ENCODE measurements around the gene KRT7. TPM values are rescaled to one million over a fixed set of nuclear protein-coding genes. Genes with fewer than 3 reads are reported as not detected.

The KRT7 gene
- total and polyA plus RNA-seq, 2 experiments from 2014 or later: 11.0 to 17.4 TPM

GRCh38 chr12:52216100-52216499, 16.9 kb upstream of the KRT7 start:
- no peaks in the 10 kb centered on the region for H3K36me3 ChIP-seq (ENCODE audit: low read depth)
- no peaks in the 10 kb centered on the region for H3K9me2 ChIP-seq (ENCODE audit: insufficient read depth)
- no peak overlapping the region for H3K9ac ChIP-seq
- no peak overlapping the region for H3K4me2 ChIP-seq (ENCODE audit: unreplicated experiment)
- H3K27ac ChIP-seq: no peak overlapping the region
- no peak overlapping the region for H2AFZ ChIP-seq
- WGBS, 2 experiments (ENCODE audit: low coverage in 1 of 2, low lambda C conversion rate in 2 of 2, missing lambda C conversion rate in 2 of 2): 35 to 38% methylated on average over 4 of the region's 4 CpGs
- H3K4me3 ChIP-seq: no peak overlapping the region
- H3F3A ChIP-seq (ENCODE audit: insufficient read depth): peaks cover under 1% of the 10 kb centered on the region; the same call in 1 of the 2 replicates
- in situ Hi-C loops (cut with MboI): no loop called here
- no peak for DNase-seq
- TF ChIP-seq EZH2phosphoT487 (IDR thresholded peaks at IDR 0.05; ENCODE audit: insufficient read depth, low read depth): no peak
- TF ChIP-seq EZH2 (IDR thresholded peaks at IDR 0.05; ENCODE audit: insufficient read depth, poor library complexity, severe bottlenecking): no peak
- H3K79me2 ChIP-seq (ENCODE audit: insufficient read depth): no peaks in the 10 kb centered on the region
- no peaks in the 10 kb centered on the region for H3K27me3 ChIP-seq (replicated peaks; ENCODE audit: insufficient read depth)
- no peaks in the 10 kb centered on the region for H4K20me1 ChIP-seq (ENCODE audit: insufficient read depth)
- H3K9me3 ChIP-seq (ENCODE audit: low read depth): no peaks in the 10 kb centered on the region
- peaks cover 4% of the 10 kb centered on the region for H3K4me1 ChIP-seq (ENCODE audit: insufficient read depth)

- TF ChIP-seq EZH2 (IDR thresholded peaks at IDR 0.05; ENCODE audit: insufficient read depth, poor library complexity, severe bottlenecking): no peak
- no peak for TF ChIP-seq EZH2phosphoT487 (IDR thresholded peaks at IDR 0.05; ENCODE audit: insufficient read depth, low read depth)
- DNase-seq: no peak
- Histone ChIP-seq H3K4me2 (ENCODE audit: unreplicated experiment) (no peak overlapping the region), H3F3A (ENCODE audit: insufficient read depth) (peaks cover 8% of the 10 kb centered on the region), H4K20me1 (ENCODE audit: insufficient read depth) (no peaks in the 10 kb centered on the region), H2AFZ (no peak overlapping the region), H3K27ac (no peak overlapping the region), H3K9me3 (ENCODE audit: low read depth) (no peaks in the 10 kb centered on the region), H3K79me2 (ENCODE audit: insufficient read depth) (no peaks in the 10 kb centered on the region), H3K9ac (no peak overlapping the region), H3K36me3 (ENCODE audit: low read depth) (no peaks in the 10 kb centered on the region), H3K4me1 (ENCODE audit: insufficient read depth) (peaks cover 8% of the 10 kb centered on the region), H3K4me3 (no peak overlapping the region), H3K9me2 (ENCODE audit: insufficient read depth) (no peaks in the 10 kb centered on the region), H3K27me3 (replicated peaks; ENCODE audit: insufficient read depth) (no peaks in the 10 kb centered on the region)
- WGBS, 2 experiments (ENCODE audit: low coverage in 1 of 2, low lambda C conversion rate in 2 of 2, missing lambda C conversion rate in 2 of 2): 26 to 43% methylated on average over 1 of the region's 1 CpG
- in situ Hi-C loops (cut with MboI): no loop called here
Measured at GRCh38 chr12:52216807-52217206, 16.2 kb upstream of the KRT7 start.

GRCh38 chr12:52217223-52217622, 15.8 kb upstream of the KRT7 start:
- WGBS, 2 experiments (ENCODE audit: low coverage in 1 of 2, low lambda C conversion rate in 2 of 2, missing lambda C conversion rate in 2 of 2): 58% methylated on average over 5 of the region's 5 CpGs

GRCh38 chr12:52218001-52218400, 15.0 kb upstream of the KRT7 start:
- Histone ChIP-seq H3K4me3 (no peak overlapping the region), H3K27me3 (replicated peaks; ENCODE audit: insufficient read depth) (no peaks in the 10 kb centered on the region), H3F3A (ENCODE audit: insufficient read depth) (peaks cover 16% of the 10 kb centered on the region), H3K36me3 (ENCODE audit: low read depth) (no peaks in the 10 kb centered on the region), H3K9ac (no peak overlapping the region), H3K4me2 (ENCODE audit: unreplicated experiment) (no peak overlapping the region), H3K79me2 (ENCODE audit: insufficient read depth) (no peaks in the 10 kb centered on the region), H2AFZ (no peak overlapping the region), H3K9me3 (ENCODE audit: low read depth) (no peaks in the 10 kb centered on the region), H3K9me2 (ENCODE audit: insufficient read depth) (no peaks in the 10 kb centered on the region), H3K4me1 (ENCODE audit: insufficient read depth) (peaks cover 11% of the 10 kb centered on the region), H4K20me1 (ENCODE audit: insufficient read depth) (no peaks in the 10 kb centered on the region), H3K27ac (no peak overlapping the region)
- WGBS, 2 experiments (ENCODE audit: low coverage in 1 of 2, low lambda C conversion rate in 2 of 2, missing lambda C conversion rate in 2 of 2): 87 to 93% methylated on average over 4 of the region's 4 CpGs
- in situ Hi-C loops (cut with MboI): no loop called here
- no peak for DNase-seq
- TF ChIP-seq EZH2phosphoT487 (IDR thresholded peaks at IDR 0.05; ENCODE audit: insufficient read depth, low read depth): no peak
- TF ChIP-seq EZH2 (IDR thresholded peaks at IDR 0.05; ENCODE audit: insufficient read depth, poor library complexity, severe bottlenecking): no peak

More at GRCh38 chr12:52217223-52217622, 15.8 kb upstream of the KRT7 start:
- no peaks in the 10 kb centered on the region for H3K36me3 ChIP-seq (ENCODE audit: low read depth)
- no peak overlapping the region for H3K4me2 ChIP-seq (ENCODE audit: unreplicated experiment)
- no peak overlapping the region for H3K4me3 ChIP-seq
- DNase-seq: no peak
- TF ChIP-seq EZH2 (IDR thresholded peaks at IDR 0.05; ENCODE audit: insufficient read depth, poor library complexity, severe bottlenecking): no peak
- no peak for TF ChIP-seq EZH2phosphoT487 (IDR thresholded peaks at IDR 0.05; ENCODE audit: insufficient read depth, low read depth)
- H3F3A ChIP-seq (ENCODE audit: insufficient read depth): peaks cover 8% of the 10 kb centered on the region
- H3K9ac ChIP-seq: no peak overlapping the region
- in situ Hi-C loops (cut with MboI): no loop called here
- H3K9me3 ChIP-seq (ENCODE audit: low read depth): no peaks in the 10 kb centered on the region
- H2AFZ ChIP-seq: no peak overlapping the region
- H4K20me1 ChIP-seq (ENCODE audit: insufficient read depth): no peaks in the 10 kb centered on the region
- H3K9me2 ChIP-seq (ENCODE audit: insufficient read depth): no peaks in the 10 kb centered on the region
- peaks cover 10% of the 10 kb centered on the region for H3K4me1 ChIP-seq (ENCODE audit: insufficient read depth)
- no peak overlapping the region for H3K27ac ChIP-seq
- H3K27me3 ChIP-seq (replicated peaks; ENCODE audit: insufficient read depth): no peaks in the 10 kb centered on the region
- no peaks in the 10 kb centered on the region for H3K79me2 ChIP-seq (ENCODE audit: insufficient read depth)

- Histone ChIP-seq H3K79me2 (ENCODE audit: insufficient read depth) (no peaks in the 10 kb centered on the region), H3K9me2 (ENCODE audit: insufficient read depth) (no peaks in the 10 kb centered on the region), H2AFZ (no peak overlapping the region), H3K27me3 (replicated peaks; ENCODE audit: insufficient read depth) (no peaks in the 10 kb centered on the region), H3K9me3 (ENCODE audit: low read depth) (no peaks in the 10 kb centered on the region), H3K9ac (no peak overlapping the region), H3K27ac (no peak overlapping the region), H3K4me1 (ENCODE audit: insufficient read depth) (peaks cover 16% of the 10 kb centered on the region), H3F3A (ENCODE audit: insufficient read depth) (peaks cover 31% of the 10 kb centered on the region), H3K4me2 (ENCODE audit: unreplicated experiment) (no peak overlapping the region), H4K20me1 (ENCODE audit: insufficient read depth) (no peaks in the 10 kb centered on the region), H3K36me3 (ENCODE audit: low read depth) (no peaks in the 10 kb centered on the region), H3K4me3 (no peak overlapping the region)
- no peak for TF ChIP-seq EZH2phosphoT487 (IDR thresholded peaks at IDR 0.05; ENCODE audit: insufficient read depth, low read depth)
- TF ChIP-seq EZH2 (IDR thresholded peaks at IDR 0.05; ENCODE audit: insufficient read depth, poor library complexity, severe bottlenecking): no peak
- no peak for DNase-seq
- 78 to 83% methylated on average over 3 of the region's 3 CpGs for WGBS, 2 experiments (ENCODE audit: low coverage in 1 of 2, low lambda C conversion rate in 2 of 2, missing lambda C conversion rate in 2 of 2)
- in situ Hi-C loops (cut with MboI): no loop called here
Measured at GRCh38 chr12:52220477-52220876, 12.6 kb upstream of the KRT7 start.

All from GM23248 (cell line).